Measurements from ENCODE around the gene NTSR1. TPM values are rescaled to one million over a fixed set of nuclear protein-coding genes. Genes with fewer than 3 reads are reported as not detected.

NTSR1 gene
- total RNA-seq, 4 donors from 2014 or later: 0.67 TPM; not detected in 3

GRCh38 chr20:62738025-62738881 is 29.6 kb downstream of the NTSR1 start:
- peak in 1 of 2 donors; percentile 0 for DNase-seq
- Histone ChIP-seq H3K27ac (no peak overlapping the region), H3K27me3 (no peaks in the 10 kb centered on the region), H3K4me3 (replicated peaks in 1 of 3) (no peak overlapping the region), H3K4me1 (no peaks in the 10 kb centered on the region), H3K36me3 (no peaks in the 10 kb centered on the region), H3K9me3 (no peaks in the 10 kb centered on the region)
- intact Hi-C loops (cut with DNase I): no loop called here
- TF ChIP-seq POLR2A (IDR thresholded peaks at IDR 0.05): no peak
- WGBS, 2 donors: 83 to 84% methylated on average over 21 to 25 of the region's 29 CpGs

- Histone ChIP-seq H3K9me3 (no peaks in the 10 kb centered on the region), H3K27me3 (no peaks in the 10 kb centered on the region), H3K36me3 (no peaks in the 10 kb centered on the region), H3K27ac (no peak overlapping the region), H3K4me3 (replicated peaks in 1 of 3) (no peak overlapping the region), H3K4me1 (no peaks in the 10 kb centered on the region)
- 45 to 63% methylated on average over 9 to 11 of the region's 12 CpGs for WGBS, 2 donors
- peak in 1 of 2 donors; percentile 0 for DNase-seq
- intact Hi-C loops (cut with DNase I): no loop called here
- TF ChIP-seq CTCF (IDR thresholded peaks at IDR 0.05): no peak
- TF ChIP-seq POLR2A (IDR thresholded peaks at IDR 0.05): no peak
These were observed 30.4 kb downstream of the NTSR1 start for GRCh38 chr20:62739067-62739466.

GRCh38 chr20:62739581-62740285 is 31.1 kb downstream of the NTSR1 start:
- Histone ChIP-seq H3K27ac (no peak overlapping the region), H3K9me3 (no peaks in the 10 kb centered on the region), H3K4me1 (no peaks in the 10 kb centered on the region), H3K27me3 (no peaks in the 10 kb centered on the region), H3K4me3 (replicated peaks in 1 of 3) (no peak overlapping the region), H3K36me3 (no peaks in the 10 kb centered on the region)
- DNase-seq: peak in 1 of 2 donors; percentile 1
- intact Hi-C loops (cut with DNase I): no loop called here
- TF ChIP-seq POLR2A (IDR thresholded peaks at IDR 0.05): no peak
- no peak for TF ChIP-seq CTCF (IDR thresholded peaks at IDR 0.05)
- 64 to 66% methylated on average over 19 to 32 of the region's 32 CpGs for WGBS, 2 donors

- TF ChIP-seq CTCF (IDR thresholded peaks at IDR 0.05) (no peak), POLR2A (IDR thresholded peaks at IDR 0.05) (no peak)
- DNase-seq: peak in 1 of 2 donors; percentile 3
- H3K36me3 ChIP-seq: no peaks in the 10 kb centered on the region
- no peak overlapping the region for H3K4me3 ChIP-seq (replicated peaks in 1 of 3)
- no peaks in the 10 kb centered on the region for H3K4me1 ChIP-seq
- intact Hi-C loops (cut with DNase I): no loop called here
- no peak overlapping the region for H3K27ac ChIP-seq
- no peaks in the 10 kb centered on the region for H3K9me3 ChIP-seq
- WGBS, 2 donors: 70 to 71% methylated on average over 20 to 24 of the region's 28 CpGs
- no peaks in the 10 kb centered on the region for H3K27me3 ChIP-seq
These were observed 31.9 kb downstream of the NTSR1 start for GRCh38 chr20:62740286-62741141.

- H3K9me3 ChIP-seq: no peaks in the 10 kb centered on the region
- WGBS, 2 donors: 62 to 63% methylated on average over 8 of the region's 9 CpGs
- no peak overlapping the region for H3K27ac ChIP-seq
- H3K36me3 ChIP-seq: no peaks in the 10 kb centered on the region
- TF ChIP-seq POLR2A (IDR thresholded peaks at IDR 0.05): no peak
- TF ChIP-seq CTCF (IDR thresholded peaks at IDR 0.05): no peak
- no peak overlapping the region for H3K4me3 ChIP-seq (replicated peaks in 1 of 3)
- intact Hi-C loops (cut with DNase I): no loop called here
- H3K27me3 ChIP-seq: no peaks in the 10 kb centered on the region
- H3K4me1 ChIP-seq: no peaks in the 10 kb centered on the region
- peak in 1 of 2 donors; percentile 0 for DNase-seq
These were observed 32.6 kb downstream of the NTSR1 start for GRCh38 chr20:62741191-62741691.
